ENCODE data around the gene TRIM14.
"Not testable (repeated sequence)": the region's sequence is repeated elsewhere in the genome, so short reads cannot be mapped to it uniquely, and the experiment has no call there.

The TRIM14 gene

GRCh38 chr9:98140503-98140902 is 21.5 kb upstream of the TRIM14 start:
- no peak for DNase-seq

GRCh38 chr9:98136489-98136888 is 17.5 kb upstream of the TRIM14 start:
- no peak for DNase-seq

GRCh38 chr9:98135938-98136337 is 16.9 kb upstream of the TRIM14 start:
- DNase-seq: no peak

- DNase-seq: no peak
Observed at GRCh38 chr9:98135558-98135934, 16.5 kb upstream of the TRIM14 start.

- no peak for DNase-seq
Observed at GRCh38 chr9:98134702-98135557, 15.9 kb upstream of the TRIM14 start.

GRCh38 chr9:98132806-98133631 is 14.0 kb upstream of the TRIM14 start:
- DNase-seq: no peak

GRCh38 chr9:98132158-98132557 is 13.1 kb upstream of the TRIM14 start:
- no peak for DNase-seq

- no peak for DNase-seq
Observed at GRCh38 chr9:98130576-98131228, 11.7 kb upstream of the TRIM14 start.

GRCh38 chr9:98130060-98130459 is 11.0 kb upstream of the TRIM14 start:
- DNase-seq: not testable (repeated sequence)

- DNase-seq: no peak
Observed at GRCh38 chr9:98129451-98129881, 10.4 kb upstream of the TRIM14 start.

- no peak for DNase-seq
Observed at GRCh38 chr9:98128316-98128715, 9.3 kb upstream of the TRIM14 start.

- no peak for DNase-seq
Observed at GRCh38 chr9:98127226-98127625, 8.2 kb upstream of the TRIM14 start.

GRCh38 chr9:98124637-98125426 is 5.8 kb upstream of the TRIM14 start:
- no peak for DNase-seq

GRCh38 chr9:98124091-98124490 is 5.1 kb upstream of the TRIM14 start:
- DNase-seq: not testable (repeated sequence)

- DNase-seq: no peak
Observed at GRCh38 chr9:98121058-98121457, 2.0 kb upstream of the TRIM14 start.

GRCh38 chr9:98120476-98120875 is 1.5 kb upstream of the TRIM14 start:
- no peak for DNase-seq

GRCh38 chr9:98117984-98118639 is 910 bp downstream of the TRIM14 start:
- DNase-seq: no peak

- not testable (repeated sequence) for DNase-seq
Observed at GRCh38 chr9:98117097-98117496, 1.9 kb downstream of the TRIM14 start.

GRCh38 chr9:98109052-98109451 is 10.0 kb downstream of the TRIM14 start:
- no peak for DNase-seq

- no peak for DNase-seq
Observed at GRCh38 chr9:98108531-98109031, 10.4 kb downstream of the TRIM14 start.

GRCh38 chr9:98107926-98108325 is 11.1 kb downstream of the TRIM14 start:
- no peak for DNase-seq

GRCh38 chr9:98105006-98105405 is 14.0 kb downstream of the TRIM14 start:
- DNase-seq: no peak

Measured in NCI-H226 (cell line).